ENCODE data around the gene MSH5.

The MSH5 gene

DNA sequence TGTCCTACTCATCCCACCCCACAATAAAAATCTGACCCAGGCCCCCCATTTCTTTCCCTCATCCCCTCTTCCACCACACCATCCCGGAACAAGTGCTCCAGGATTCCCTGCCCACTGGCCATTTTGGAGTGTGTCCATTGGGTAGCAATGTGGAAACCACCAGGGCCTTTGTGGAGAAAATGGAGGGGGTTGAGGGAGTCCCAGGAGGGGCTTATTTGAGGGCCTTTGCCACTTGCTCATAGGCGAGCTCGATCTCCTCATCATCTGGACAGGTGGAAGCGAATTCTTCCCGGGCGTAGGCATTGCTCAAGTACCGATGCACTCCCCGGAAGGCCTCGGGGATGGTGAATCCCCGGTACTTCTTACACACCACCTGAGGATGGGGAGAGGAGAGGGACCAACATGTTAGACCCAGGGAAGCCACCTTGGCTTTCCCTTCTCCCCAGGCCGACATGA is 9.1 kb upstream of the MSH5 start:
- no peak overlapping the region for H3K4me3 ChIP-seq (ENCODE audit: low read depth, low read length)
- TF ChIP-seq, protein P1, sequence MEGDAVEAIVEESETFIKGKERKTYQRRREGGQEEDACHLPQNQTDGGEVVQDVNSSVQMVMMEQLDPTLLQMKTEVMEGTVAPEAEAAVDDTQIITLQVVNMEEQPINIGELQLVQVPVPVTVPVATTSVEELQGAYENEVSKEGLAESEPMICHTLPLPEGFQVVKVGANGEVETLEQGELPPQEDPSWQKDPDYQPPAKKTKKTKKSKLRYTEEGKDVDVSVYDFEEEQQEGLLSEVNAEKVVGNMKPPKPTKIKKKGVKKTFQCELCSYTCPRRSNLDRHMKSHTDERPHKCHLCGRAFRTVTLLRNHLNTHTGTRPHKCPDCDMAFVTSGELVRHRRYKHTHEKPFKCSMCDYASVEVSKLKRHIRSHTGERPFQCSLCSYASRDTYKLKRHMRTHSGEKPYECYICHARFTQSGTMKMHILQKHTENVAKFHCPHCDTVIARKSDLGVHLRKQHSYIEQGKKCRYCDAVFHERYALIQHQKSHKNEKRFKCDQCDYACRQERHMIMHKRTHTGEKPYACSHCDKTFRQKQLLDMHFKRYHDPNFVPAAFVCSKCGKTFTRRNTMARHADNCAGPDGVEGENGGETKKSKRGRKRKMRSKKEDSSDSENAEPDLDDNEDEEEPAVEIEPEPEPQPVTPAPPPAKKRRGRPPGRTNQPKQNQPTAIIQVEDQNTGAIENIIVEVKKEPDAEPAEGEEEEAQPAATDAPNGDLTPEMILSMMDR (IDR thresholded peaks at IDR 0.05; ENCODE audit: borderline replicate concordance, insufficient read depth, low read depth, low read length), result no peak

GRCh38 chr6:31732029-31732428 is 7.8 kb upstream of the MSH5 start:
- H3K4me3 ChIP-seq (ENCODE audit: low read depth, low read length), result no peak overlapping the region
- TF ChIP-seq, protein P1 (IDR thresholded peaks at IDR 0.05; ENCODE audit: borderline replicate concordance, insufficient read depth, low read depth, low read length), result no peak

- TF ChIP-seq, protein P1 (IDR thresholded peaks at IDR 0.05; ENCODE audit: borderline replicate concordance, insufficient read depth, low read depth, low read length), result no peak
- no peak overlapping the region for H3K4me3 ChIP-seq (ENCODE audit: low read depth, low read length)
Observed at GRCh38 chr6:31733734-31734133, 6.1 kb upstream of the MSH5 start.

- peak overlapping the region; percentile 64 for H3K4me3 ChIP-seq (ENCODE audit: low read depth, low read length)
- TF ChIP-seq, protein P1 (IDR thresholded peaks at IDR 0.05; ENCODE audit: borderline replicate concordance, insufficient read depth, low read depth, low read length), result no peak
Observed at GRCh38 chr6:31734247-31734820, 5.5 kb upstream of the MSH5 start.

DNA sequence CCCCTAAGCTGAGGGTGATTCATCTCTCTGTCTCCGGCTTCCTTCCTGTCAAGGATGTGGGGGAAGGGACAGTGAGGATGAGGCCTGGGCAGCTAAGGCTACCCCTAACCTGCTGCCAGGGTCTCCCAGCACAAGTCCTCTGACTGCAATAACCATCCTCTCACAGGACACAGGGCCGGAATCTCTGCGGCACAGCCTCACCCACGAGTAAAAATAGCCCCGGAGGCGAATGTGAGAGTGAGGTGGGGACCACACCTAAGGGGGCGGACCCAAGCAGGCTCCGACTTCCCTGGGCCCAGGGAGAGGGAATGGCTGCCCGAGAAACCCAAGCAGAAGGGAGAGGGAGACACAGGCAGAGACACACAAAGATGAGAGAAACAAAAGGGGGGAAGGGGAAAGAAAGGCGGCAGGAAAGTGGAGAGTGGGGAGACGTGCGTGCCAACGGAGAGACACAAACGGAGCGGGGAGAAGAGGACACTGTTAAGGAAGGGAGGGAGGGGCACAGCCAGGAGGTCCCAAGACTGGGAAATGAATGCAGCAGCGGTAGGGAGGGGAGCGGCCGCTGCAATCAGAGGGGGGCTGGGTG is 4.9 kb upstream of the MSH5 start:
- peak overlapping the region; percentile 64 for H3K4me3 ChIP-seq (ENCODE audit: low read depth, low read length)
- TF ChIP-seq, protein P1 (IDR thresholded peaks at IDR 0.05; ENCODE audit: borderline replicate concordance, insufficient read depth, low read depth, low read length), result no peak

GRCh38 chr6:31736021-31736767 is 3.6 kb upstream of the MSH5 start, which contains the start of gene CLIC1:
Gene CLIC1 (minus strand): TSS chr6:31736530. CDS start chr6:31736300, 230 bp downstream.
- peak within 1 kb of the TSS; percentile 64 for H3K4me3 ChIP-seq (ENCODE audit: low read depth, low read length)
- TF ChIP-seq, protein P1 (IDR thresholded peaks at IDR 0.05; ENCODE audit: borderline replicate concordance, insufficient read depth, low read depth, low read length), result no peak
